DOHH2 (cell line): ENCODE results near the gene SLX4IP.
A peak's percentile ranks its signal among the peaks of the same experiment; 100 is the strongest.

Experiments
- CTCF ChIP-seq: fragments of 200-600 bp; sonication (generic); IDR thresholded peaks from one replicate; pipeline ENCODE4 v1.5.1; 2014; ENCODE audit warnings: antibody characterized with exemption, mild to moderate bottlenecking, low read depth, low read length; ENCODE audit not compliant: poor library complexity, severe bottlenecking
- EZH2phosphoT487 ChIP-seq: fragments of 200-600 bp; sonication (generic); IDR thresholded peaks from 2 replicates; pipeline ENCODE4 v1.6.1; 2017; ENCODE audit warnings: borderline replicate concordance, mild to moderate bottlenecking, antibody characterized with exemption, low read length, moderate library complexity, mixed read lengths

DNA sequence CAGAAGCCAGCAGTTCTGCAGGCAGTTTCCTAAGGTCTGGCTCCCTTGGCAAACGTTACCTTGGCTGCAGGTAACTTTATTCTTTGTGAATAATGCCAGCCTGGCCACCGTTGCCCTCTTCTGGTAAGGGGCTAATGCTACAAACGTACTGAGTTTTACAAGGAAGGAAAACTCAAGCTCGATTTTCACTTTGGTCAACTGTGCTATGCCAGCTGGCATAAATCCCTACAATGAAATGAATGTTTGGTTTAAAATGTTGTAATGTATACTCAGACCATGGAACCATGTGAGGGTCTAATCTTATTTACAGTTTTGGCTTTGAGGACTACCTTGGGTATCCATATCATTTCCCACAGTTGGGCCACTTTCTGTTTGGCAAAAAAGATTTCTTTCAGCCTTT lies 101.4 kb downstream of the SLX4IP start:
- peak; percentile 41 for TF ChIP-seq CTCF
- TF ChIP-seq EZH2phosphoT487 = no peak
